ENCODE results near the gene KDM5B.

The KDM5B gene

DNA sequence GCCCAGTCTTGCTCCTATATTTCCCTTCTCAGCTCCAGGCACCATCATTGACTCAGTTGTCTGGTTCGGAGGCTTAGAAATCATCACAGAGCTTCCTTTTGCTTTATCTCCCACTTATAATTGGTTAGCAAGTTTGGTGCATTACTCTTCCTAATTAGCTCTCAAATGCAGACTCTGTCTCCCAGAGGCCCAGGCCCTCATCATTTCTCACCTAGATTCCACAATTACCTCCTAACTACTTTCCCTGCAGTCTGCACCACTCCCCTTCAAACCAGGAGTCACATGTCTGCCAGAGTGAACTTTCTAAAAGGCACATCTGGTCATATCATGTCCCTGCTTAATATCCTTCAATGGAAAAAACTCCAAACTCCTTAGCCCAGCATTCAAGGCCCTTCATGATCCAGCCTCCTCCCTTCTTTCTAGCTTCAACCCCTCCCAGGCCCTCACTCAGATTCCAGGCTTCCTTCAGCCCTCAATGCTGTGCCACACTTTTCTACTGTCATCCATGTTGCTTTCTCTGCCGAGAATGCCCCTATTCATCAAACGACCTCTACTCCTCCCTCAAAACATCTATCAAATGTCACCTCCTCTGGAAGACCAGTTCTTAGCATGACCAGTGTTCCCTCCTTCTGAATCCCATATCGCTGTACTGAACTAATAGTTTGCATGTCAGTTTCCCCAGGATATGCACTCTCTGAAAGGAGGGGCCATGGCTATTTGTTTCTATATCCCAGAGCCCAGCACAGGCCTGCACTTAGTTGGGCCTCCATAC is 128.6 kb downstream of the KDM5B start:
- TF ChIP-seq, protein P1, sequence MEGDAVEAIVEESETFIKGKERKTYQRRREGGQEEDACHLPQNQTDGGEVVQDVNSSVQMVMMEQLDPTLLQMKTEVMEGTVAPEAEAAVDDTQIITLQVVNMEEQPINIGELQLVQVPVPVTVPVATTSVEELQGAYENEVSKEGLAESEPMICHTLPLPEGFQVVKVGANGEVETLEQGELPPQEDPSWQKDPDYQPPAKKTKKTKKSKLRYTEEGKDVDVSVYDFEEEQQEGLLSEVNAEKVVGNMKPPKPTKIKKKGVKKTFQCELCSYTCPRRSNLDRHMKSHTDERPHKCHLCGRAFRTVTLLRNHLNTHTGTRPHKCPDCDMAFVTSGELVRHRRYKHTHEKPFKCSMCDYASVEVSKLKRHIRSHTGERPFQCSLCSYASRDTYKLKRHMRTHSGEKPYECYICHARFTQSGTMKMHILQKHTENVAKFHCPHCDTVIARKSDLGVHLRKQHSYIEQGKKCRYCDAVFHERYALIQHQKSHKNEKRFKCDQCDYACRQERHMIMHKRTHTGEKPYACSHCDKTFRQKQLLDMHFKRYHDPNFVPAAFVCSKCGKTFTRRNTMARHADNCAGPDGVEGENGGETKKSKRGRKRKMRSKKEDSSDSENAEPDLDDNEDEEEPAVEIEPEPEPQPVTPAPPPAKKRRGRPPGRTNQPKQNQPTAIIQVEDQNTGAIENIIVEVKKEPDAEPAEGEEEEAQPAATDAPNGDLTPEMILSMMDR (conservative IDR thresholded peaks at IDR 0.05): no peak
- H3K27ac ChIP-seq: no peak overlapping the region

DNA sequence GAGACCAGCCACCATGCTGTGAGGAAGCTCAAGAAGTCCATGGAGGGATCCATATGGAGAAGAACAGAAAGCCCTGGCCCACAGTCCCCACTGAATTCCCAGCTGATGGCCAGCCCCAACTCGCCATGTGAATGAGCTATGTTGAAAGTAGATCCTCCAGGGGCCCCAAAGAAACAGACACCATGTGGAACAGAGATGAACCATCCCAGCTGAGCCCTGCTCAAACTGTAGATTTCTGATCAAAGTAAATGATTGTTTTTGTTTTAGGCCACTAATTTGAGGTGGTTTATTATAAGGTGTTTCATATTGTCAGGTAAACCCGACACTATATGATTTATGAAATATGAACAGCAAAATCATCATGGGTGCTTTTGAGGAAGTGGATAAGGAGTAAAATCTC is 130.8 kb downstream of the KDM5B start:
- TF ChIP-seq, protein P1 (conservative IDR thresholded peaks at IDR 0.05): no peak

More for the DNA sequence above, 130.8 kb downstream of the KDM5B start:
- H3K27ac ChIP-seq: no peak overlapping the region

Measured in VCaP (cell line).